Gastroesophageal sphincter (tissue), 3 donors: ENCODE results near the gene TSPAN9.

Experiments
- EP300 ChIP-seq: sonication (generic); formaldehyde crosslinking; IDR thresholded peaks from one replicate; pipeline ENCODE4 v1.6.1; 2017; ENCODE audit warnings: antibody characterized with exemption, mild to moderate bottlenecking
- POLR2A ChIP-seq, 2 donors: fragments of 450-650 bp; IDR thresholded peaks; one replicate each; pipeline ENCODE4 v1.6.1; 2017; ENCODE audit warnings: antibody characterized with exemption in 2 of 2, mild to moderate bottlenecking in 2 of 2, moderate library complexity in 1 of 2
- POLR2AphosphoS5 ChIP-seq: sonication (generic); formaldehyde crosslinking; IDR thresholded peaks from one replicate; pipeline ENCODE4 v1.6.1; 2017; ENCODE audit warnings: antibody characterized with exemption
- TF ChIP-seq, protein P1 (sequence below), 4 experiments: fragments of 200-600 bp in 2 of 4; fragments of 450-650 bp in 2 of 4; sonication (generic) in 1 of 4; IDR thresholded peaks; one replicate each; pipeline ENCODE4 v1.5.1; 2017 to 2019; ENCODE audit warnings: antibody characterized with exemption in 4 of 4, mild to moderate bottlenecking in 2 of 4, moderate library complexity in 2 of 4

GRCh38 chr12:3319723-3320492 is 242.7 kb downstream of the TSPAN9 start:
- TF ChIP-seq, protein P1, sequence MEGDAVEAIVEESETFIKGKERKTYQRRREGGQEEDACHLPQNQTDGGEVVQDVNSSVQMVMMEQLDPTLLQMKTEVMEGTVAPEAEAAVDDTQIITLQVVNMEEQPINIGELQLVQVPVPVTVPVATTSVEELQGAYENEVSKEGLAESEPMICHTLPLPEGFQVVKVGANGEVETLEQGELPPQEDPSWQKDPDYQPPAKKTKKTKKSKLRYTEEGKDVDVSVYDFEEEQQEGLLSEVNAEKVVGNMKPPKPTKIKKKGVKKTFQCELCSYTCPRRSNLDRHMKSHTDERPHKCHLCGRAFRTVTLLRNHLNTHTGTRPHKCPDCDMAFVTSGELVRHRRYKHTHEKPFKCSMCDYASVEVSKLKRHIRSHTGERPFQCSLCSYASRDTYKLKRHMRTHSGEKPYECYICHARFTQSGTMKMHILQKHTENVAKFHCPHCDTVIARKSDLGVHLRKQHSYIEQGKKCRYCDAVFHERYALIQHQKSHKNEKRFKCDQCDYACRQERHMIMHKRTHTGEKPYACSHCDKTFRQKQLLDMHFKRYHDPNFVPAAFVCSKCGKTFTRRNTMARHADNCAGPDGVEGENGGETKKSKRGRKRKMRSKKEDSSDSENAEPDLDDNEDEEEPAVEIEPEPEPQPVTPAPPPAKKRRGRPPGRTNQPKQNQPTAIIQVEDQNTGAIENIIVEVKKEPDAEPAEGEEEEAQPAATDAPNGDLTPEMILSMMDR (IDR thresholded peaks at IDR 0.05) = no peak
- TF ChIP-seq POLR2A (IDR thresholded peaks at IDR 0.05) = no peak
- no peak for TF ChIP-seq EP300
- no peak for TF ChIP-seq POLR2AphosphoS5
